ENCODE results near the gene RAD9B. TPM values are rescaled to one million over a fixed set of nuclear protein-coding genes. Genes with fewer than 3 reads are reported as not detected.
"Not testable (repeated sequence)": the region's sequence is repeated elsewhere in the genome, so short reads cannot be mapped to it uniquely, and the experiment has no call there.

The RAD9B gene
- total and polyA plus RNA-seq, 8 donors, result 0.55 to 1.8 (median 1.6) TPM

GRCh38 chr12:110543252-110543959, 41.3 kb downstream of the RAD9B start:
- no peak for TF ChIP-seq CTCF (IDR thresholded peaks at IDR 0.05)
- no peak overlapping the region for H3K4me3 ChIP-seq
- H3K36me3 ChIP-seq, result peaks cover 0 to 47% of the 10 kb centered on the region in 2 donors
- intact Hi-C loops (cut with DNase I), result no loop called here
- ATAC-seq (peak; percentile 87), DNase-seq (peak in 3 of 4 donors; percentile 64 to 87 (median 79))
- H3K27me3 ChIP-seq, result no peaks in the 10 kb centered on the region
- H3K4me1 ChIP-seq, result peaks cover 16 to 43% of the 10 kb centered on the region in 2 donors
- no peaks in the 10 kb centered on the region for H3K9me3 ChIP-seq
- H3K27ac ChIP-seq, result peak overlapping the region; percentile 39 to 61

DNA sequence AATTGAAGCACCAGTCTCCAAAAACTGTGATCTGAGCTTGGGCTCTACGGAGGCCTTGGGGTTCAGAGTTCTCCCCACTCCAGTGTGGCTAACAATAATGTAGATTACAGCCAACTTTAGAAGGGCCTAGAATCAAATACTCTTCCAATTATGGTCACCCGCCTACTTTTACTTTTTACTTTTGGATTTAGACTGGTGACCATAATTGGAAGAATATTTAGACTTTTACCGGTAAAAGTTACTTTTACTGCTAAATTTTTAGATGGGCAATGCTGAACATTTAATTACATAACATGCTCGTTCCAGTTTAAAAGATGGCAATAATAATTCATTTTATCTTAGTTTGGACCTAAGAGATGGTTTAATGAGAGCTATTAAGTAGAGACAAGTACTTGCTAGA, 41.8 kb downstream of the RAD9B start:
- TF ChIP-seq CTCF (IDR thresholded peaks at IDR 0.05), result no peak
- Histone ChIP-seq H3K4me3 (no peak overlapping the region), H3K27me3 (no peaks in the 10 kb centered on the region), H3K27ac (peak overlapping the region; percentile 39 to 61), H3K4me1 (peaks cover 16 to 39% of the 10 kb centered on the region in 2 donors), H3K36me3 (peaks cover 0 to 42% of the 10 kb centered on the region in 2 donors), H3K9me3 (no peaks in the 10 kb centered on the region)
- intact Hi-C loops (cut with DNase I), result no loop called here
- DNase-seq (no peak), ATAC-seq (no peak)

DNA sequence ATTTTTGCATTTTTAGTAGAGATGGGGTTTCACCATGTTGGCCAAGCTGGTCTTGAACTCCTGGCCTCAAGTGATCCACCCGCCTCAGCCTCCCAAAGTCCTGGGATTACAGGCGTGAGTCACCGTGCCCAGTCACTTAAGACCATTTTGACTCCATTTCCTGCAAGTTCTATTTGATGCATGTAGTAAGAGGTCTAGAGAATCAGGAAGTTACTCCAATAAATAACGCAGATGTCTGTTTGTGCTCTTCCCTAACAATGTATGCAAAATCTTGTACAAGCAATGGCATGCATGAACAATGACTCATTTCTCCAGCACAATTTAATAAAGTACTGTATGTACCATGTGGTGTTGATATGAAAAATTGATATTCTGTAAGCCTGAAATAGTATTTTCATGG, 43.1 kb downstream of the RAD9B start:
- H3K27me3 ChIP-seq; H3K4me3 ChIP-seq; H3K9me3 ChIP-seq; intact Hi-C loops (cut with DNase I); DNase-seq; ATAC-seq: not testable (repeated sequence)
- Histone ChIP-seq H3K36me3 (peaks cover 0 to 40% of the 10 kb centered on the region in 2 donors), H3K4me1 (peaks cover 16 to 37% of the 10 kb centered on the region in 2 donors), H3K27ac (peak overlapping the region in 1 of 2 donors; percentile 62)

GRCh38 chr12:110545812-110546211, 43.7 kb downstream of the RAD9B start:
- Histone ChIP-seq H3K9me3 (no peaks in the 10 kb centered on the region), H3K27me3 (no peaks in the 10 kb centered on the region), H3K4me1 (peaks cover 16 to 37% of the 10 kb centered on the region in 2 donors), H3K36me3 (peaks cover 0 to 46% of the 10 kb centered on the region in 2 donors), H3K4me3 (no peak overlapping the region), H3K27ac (peak overlapping the region in 1 of 2 donors; percentile 62)
- intact Hi-C loops (cut with DNase I), result no loop called here
- no peak for TF ChIP-seq CTCF (IDR thresholded peaks at IDR 0.05)
- no peak for ATAC-seq
- DNase-seq, result no peak

DNA sequence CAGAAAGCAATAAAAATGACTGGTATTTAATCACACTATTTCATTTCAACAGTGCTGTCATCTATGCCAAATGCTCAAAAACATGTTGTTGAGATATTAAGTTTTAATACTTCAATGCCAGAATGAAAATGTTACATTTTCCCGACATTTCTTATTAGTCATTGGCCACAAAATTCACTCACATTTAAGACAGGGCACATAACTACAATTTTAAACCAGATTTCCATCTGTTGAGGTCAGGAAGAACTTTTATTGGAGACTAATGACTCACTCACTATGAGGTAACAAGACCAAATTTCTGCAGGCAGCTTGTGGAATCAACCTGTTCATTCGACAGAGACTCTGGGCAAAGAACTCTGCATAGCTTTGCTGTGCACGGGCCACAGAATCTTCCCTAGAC, 44.2 kb downstream of the RAD9B start:
- no peak overlapping the region for H3K4me3 ChIP-seq
- no peaks in the 10 kb centered on the region for H3K27me3 ChIP-seq
- peaks cover 0 to 48% of the 10 kb centered on the region in 2 donors for H3K36me3 ChIP-seq
- H3K4me1 ChIP-seq, result peaks cover 16 to 37% of the 10 kb centered on the region in 2 donors
- H3K9me3 ChIP-seq, result no peaks in the 10 kb centered on the region
- DNase-seq (no peak), ATAC-seq (no peak)
- TF ChIP-seq CTCF (IDR thresholded peaks at IDR 0.05), result no peak
- peak overlapping the region; percentile 9 to 62 for H3K27ac ChIP-seq
- intact Hi-C loops (cut with DNase I), result no loop called here
